Measurements from ENCODE around the gene TCERG1.

- TF ChIP-seq POLR2A (IDR thresholded peaks at IDR 0.05): no peak
- peak; percentile 26 to 62 (median 44) for TF ChIP-seq CTCF (IDR thresholded peaks at IDR 0.05 in 4 of 5, conservative IDR thresholded peaks at IDR 0.05 in 1 of 5)
Observed at GRCh38 chr5:146533260-146533857, 86.2 kb downstream of the TCERG1 start.
